SK-N-SH (cell line): ENCODE measurements around the gene LIM2. TPM values are rescaled to one million over a fixed set of nuclear protein-coding genes. Genes with fewer than 3 reads are reported as not detected.

Experiments
- CTCF ChIA-PET: fragments of 300-600, 350-600 bp; formaldehyde crosslinking; extraction: SDS; loops from one replicate; lab custom pipeline; 2021; lab: Yijun Ruan, JAX
- POLR2A ChIA-PET: fragments of 350-600 bp; sonication (Branson Sonifier 250); formaldehyde crosslinking; extraction: SDS; loops from one replicate; lab custom pipeline; 2020; ENCODE audit warnings: antibody characterized with exemption, inconsistent platforms; lab: Yijun Ruan, JAX
- DNase-seq: peaks from one replicate; pipeline ENCODE4 v3.0.0; 2012
- H2AFZ ChIP-seq: fragments of 200-600 bp; sonication (generic); 2 replicates; pipeline ENCODE4 v1.8.1; 2016; ENCODE audit warnings: antibody characterized with exemption, mild to moderate bottlenecking, low read depth
- H3F3A ChIP-seq: fragments of 200-600 bp; sonication (generic); replicated peaks from 2 replicates; pipeline ENCODE3; 2016; ENCODE audit warnings: antibody characterized with exemption, mild to moderate bottlenecking; ENCODE audit not compliant: insufficient read depth
- H3K27ac ChIP-seq, 2 experiments: fragments of 200-500 bp in 1 of 2; fragments of 200-600 bp in 1 of 2; sonication (Bioruptor generic) in 1 of 2; sonication (generic), shearing (Covaris generic) in 1 of 2; 2 replicates each; pipeline versions ENCODE4 v1.5.1 to v1.6.1; 2014 to 2016; ENCODE audit warnings: low read depth in 2 of 2, inconsistent platforms in 1 of 2, low read length in 1 of 2, mild to moderate bottlenecking in 1 of 2, mixed read lengths in 1 of 2
- H3K27me3 ChIP-seq: fragments of 200-600 bp; sonication (generic), shearing (Covaris generic); 2 replicates; pipeline ENCODE4 v1.6.1; 2016; ENCODE audit warnings: mixed run types; ENCODE audit not compliant: insufficient read depth
- H3K36me3 ChIP-seq, 2 experiments: fragments of 200-500 bp in 1 of 2; fragments of 200-600 bp in 1 of 2; sonication (Bioruptor generic) in 1 of 2; sonication (generic) in 1 of 2; replicated peaks in 1 of 2; 2 replicates each; pipeline versions ENCODE3 to v1.5.1; 2014 to 2016; ENCODE audit warnings: low read length in 1 of 2, mild to moderate bottlenecking in 1 of 2; ENCODE audit not compliant: insufficient read depth in 2 of 2, control insufficient read depth in 1 of 2
- H3K4me1 ChIP-seq, 2 experiments: fragments of 200-500 bp in 1 of 2; fragments of 200-600 bp in 1 of 2; sonication (Bioruptor generic) in 1 of 2; sonication (generic), shearing (Covaris generic) in 1 of 2; 2 replicates each; pipeline versions ENCODE4 v1.5.1 to v1.6.1; 2014 to 2016; ENCODE audit warnings: low read depth in 1 of 2, low read length in 1 of 2, mixed run types in 1 of 2; ENCODE audit not compliant: insufficient read depth in 2 of 2, control insufficient read depth in 1 of 2
- H3K4me2 ChIP-seq: fragments of 200-600 bp; sonication (generic), shearing (Covaris generic); 2 replicates; pipeline ENCODE4 v1.6.1; 2017; ENCODE audit warnings: mixed run types
- H3K4me3 ChIP-seq, 2 experiments: fragments of 200-500 bp in 1 of 2; fragments of 200-600 bp in 1 of 2; sonication (Bioruptor generic) in 1 of 2; sonication (generic), shearing (Covaris generic) in 1 of 2; 2 replicates each; pipeline versions ENCODE4 v1.5.1 to v1.8.1; 2014 to 2016; ENCODE audit warnings: low read depth in 2 of 2, inconsistent platforms in 1 of 2, low read length in 1 of 2, mild to moderate bottlenecking in 1 of 2, mixed read lengths in 1 of 2, moderate library complexity in 1 of 2
- H3K79me2 ChIP-seq: fragments of 200-600 bp; sonication (generic); 2 replicates; pipeline ENCODE4 v1.8.1; 2017; ENCODE audit warnings: mild to moderate bottlenecking; ENCODE audit not compliant: insufficient read depth
- H3K9ac ChIP-seq: fragments of 200-600 bp; sonication (generic); 2 replicates; pipeline ENCODE4 v1.6.1; 2017; ENCODE audit warnings: mixed run types
- H3K9me2 ChIP-seq: fragments of 200-600 bp; sonication (generic); 2 replicates; pipeline ENCODE4 v1.6.1; 2017; ENCODE audit warnings: mixed run types
- H3K9me3 ChIP-seq: fragments of 200-600 bp; sonication (generic); 2 replicates; pipeline ENCODE4 v1.6.1; 2017; ENCODE audit warnings: mixed run types, mild to moderate bottlenecking, moderate library complexity
- H4K20me1 ChIP-seq: fragments of 200-600 bp; sonication (generic); 2 replicates; pipeline ENCODE4 v1.6.1; 2017; ENCODE audit warnings: mild to moderate bottlenecking, mixed run types; ENCODE audit not compliant: insufficient read depth
- CHD2 ChIP-seq: fragments of 150-350 bp; IDR thresholded peaks from 2 replicates; pipeline ENCODE4 v1.6.1; 2018; ENCODE audit warnings: low read length; ENCODE audit not compliant: partially characterized antibody
- ELF1 ChIP-seq: IDR thresholded peaks from 2 replicates; pipeline ENCODE4 v1.4.0; 2012
- EZH2phosphoT487 ChIP-seq: fragments of 200-600 bp; sonication (generic); IDR thresholded peaks from 2 replicates; pipeline ENCODE4 v1.6.1; 2017; ENCODE audit warnings: low read depth, mixed run types, mild to moderate bottlenecking, antibody characterized with exemption, moderate library complexity, borderline replicate concordance
- FOXJ3 ChIP-seq: sonication (generic); formaldehyde crosslinking; IDR thresholded peaks from 2 replicates; pipeline ENCODE4 v1.5.1; 2020; ENCODE audit warnings: mild to moderate bottlenecking, missing genetic modification reagents
- GATA2 ChIP-seq: sonication (generic); formaldehyde crosslinking; IDR thresholded peaks from 2 replicates; pipeline ENCODE4 v1.5.0; 2020; ENCODE audit warnings: mild to moderate bottlenecking, missing genetic modification reagents
- JUND ChIP-seq: IDR thresholded peaks from 2 replicates; pipeline ENCODE4 v1.4.0; 2012
- MXI1 ChIP-seq: IDR thresholded peaks from 2 replicates; pipeline ENCODE4 v1.6.1; 2012; ENCODE audit warnings: mild to moderate bottlenecking, low read depth, low read length, improper control_type of control experiment
- NRF1 ChIP-seq: IDR thresholded peaks from 2 replicates; pipeline ENCODE4 v1.6.1; 2012; ENCODE audit warnings: low read depth, mild to moderate bottlenecking, low read length
- RAD21 ChIP-seq: IDR thresholded peaks from 2 replicates; pipeline ENCODE4 v1.6.1; 2012; ENCODE audit warnings: mild to moderate bottlenecking, low read length
- RCOR1 ChIP-seq: fragments of 150-350 bp; IDR thresholded peaks from 2 replicates; pipeline ENCODE4 v1.6.1; 2017; ENCODE audit warnings: antibody characterized with exemption, low read length
- REST ChIP-seq: IDR thresholded peaks from 2 replicates; pipeline ENCODE4 v1.6.1; 2012; ENCODE audit warnings: mild to moderate bottlenecking, low read depth, low read length, moderate library complexity
- RXRA ChIP-seq: IDR thresholded peaks from 2 replicates; pipeline ENCODE4 v1.4.0; 2012; ENCODE audit warnings: low read depth, mild to moderate bottlenecking, borderline replicate concordance
- SIN3A ChIP-seq: IDR thresholded peaks from 2 replicates; pipeline ENCODE4 v1.6.1; 2012; ENCODE audit warnings: low read depth, mild to moderate bottlenecking, low read length, moderate library complexity, borderline replicate concordance
- SMC3 ChIP-seq: IDR thresholded peaks from 2 replicates; pipeline ENCODE4 v1.6.1; 2012; ENCODE audit warnings: low read depth, low read length, improper control_type of control experiment
- TAF1 ChIP-seq: IDR thresholded peaks from 2 replicates; pipeline ENCODE4 v1.6.1; 2012; ENCODE audit warnings: low read depth, mild to moderate bottlenecking, low read length, moderate library complexity, borderline replicate concordance
- TCF12 ChIP-seq: IDR thresholded peaks from 2 replicates; pipeline ENCODE4 v1.4.0; 2012
- TEAD4 ChIP-seq: IDR thresholded peaks from 2 replicates; pipeline ENCODE4 v1.4.0; 2012; ENCODE audit warnings: mild to moderate bottlenecking, borderline replicate concordance; ENCODE audit not compliant: insufficient read depth
- YY1 ChIP-seq: IDR thresholded peaks from 2 replicates; pipeline ENCODE4 v1.4.0; 2012; ENCODE audit warnings: low read depth, mild to moderate bottlenecking
- ZBTB33 ChIP-seq: IDR thresholded peaks from 2 replicates; pipeline ENCODE4 v1.4.0; 2012; ENCODE audit warnings: low read depth, borderline replicate concordance
- WGBS: methylation state at CpG from one replicate; pipeline ENCODE4 v1.1.6; 2017; ENCODE audit warnings: low lambda C conversion rate; 5-methylcytosine and 5-hydroxymethylcytosine counted together
- polyA plus RNA-seq, 3 experiments: library from polyadenylated mRNA; depleted of rRNA; stranded (reverse); fragments of >200 nt; gene quantifications; 2 replicates each; pipeline ENCODE4 v1.2.3, GENCODE V29; 2012
- TF ChIP-seq, protein P1 (sequence below): fragments of 150-350 bp; IDR thresholded peaks from 2 replicates; pipeline ENCODE4 v1.6.1; 2017; ENCODE audit warnings: antibody characterized with exemption, low read length, low read depth, borderline replicate concordance

LIM2 gene
- polyA plus RNA-seq, 1 of the 3 experiments (the other 2 are of a cell fraction): not detected

DNA sequence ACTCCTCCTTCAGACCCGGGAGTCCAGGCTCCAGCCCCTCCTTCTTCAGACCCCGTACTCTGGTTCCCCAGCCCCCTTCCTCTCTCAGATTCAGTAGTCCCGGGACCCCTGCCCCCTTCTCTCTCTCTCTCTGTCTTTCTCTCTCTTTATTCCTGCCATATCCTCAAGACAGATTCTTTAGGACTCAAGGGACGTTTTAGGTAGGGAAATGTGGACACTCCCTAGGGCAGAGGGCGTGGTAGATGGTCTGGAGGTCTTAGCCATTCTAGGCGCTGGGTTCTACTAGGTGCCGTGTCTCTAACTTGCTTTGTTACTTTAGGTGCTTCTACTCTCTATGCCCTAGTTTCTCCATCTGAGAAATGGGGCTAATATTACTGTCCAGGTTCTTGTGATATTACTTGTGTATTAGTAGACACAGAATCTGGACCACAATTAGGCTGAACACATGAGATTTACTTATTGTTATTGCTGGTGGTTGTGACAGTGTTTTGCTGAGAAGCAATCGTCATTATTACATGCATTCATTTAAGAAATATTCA is 3.4 kb upstream of the LIM2 start:
- POLR2A ChIA-PET: no interaction called here

DNA sequence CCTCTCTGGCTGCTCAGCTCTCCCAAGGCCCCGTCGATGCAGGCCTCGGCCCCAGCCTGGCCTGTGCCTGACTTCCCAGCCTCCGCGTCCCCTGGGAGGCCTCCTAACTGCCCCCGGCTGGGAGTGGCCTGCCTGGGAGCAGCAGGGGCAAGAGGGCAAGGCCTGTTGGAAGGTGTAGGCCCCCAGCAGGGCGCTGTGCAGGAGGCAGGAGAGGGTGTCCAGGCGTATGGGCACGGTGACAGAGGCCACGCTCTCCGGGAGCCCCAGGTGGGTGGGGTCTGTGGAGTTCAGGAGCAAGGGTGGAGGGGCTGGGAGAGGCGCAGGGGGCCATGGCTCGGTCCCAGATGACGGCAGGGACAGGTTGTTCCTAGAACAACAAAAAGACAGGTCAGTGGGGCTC is 1.4 kb upstream of the LIM2 start:
- CTCF ChIA-PET: interaction anchor here (1.3 kb wide), 1 partner anchor 32 kb away, joined by 3 read pairs; no protein-coding TSS in a partner anchor
- no peaks in the 10 kb centered on the region for H3K36me3 ChIP-seq
- POLR2A ChIA-PET: no interaction called here
- no peaks in the 10 kb centered on the region for H3K79me2 ChIP-seq
- peaks cover 3 to 4% of the 10 kb centered on the region in 2 experiments; a peak in 1 of 4 replicates for H3K4me1 ChIP-seq
- no peaks in the 10 kb centered on the region for H3F3A ChIP-seq
- no peaks in the 10 kb centered on the region for H3K27me3 ChIP-seq
- no peak overlapping the region for H3K27ac ChIP-seq
- 67% methylated on average over 9 of the region's 14 CpGs for WGBS
- DNase-seq: no peak
- no peak overlapping the region for H3K4me3 ChIP-seq
- no peak for TF ChIP-seq GATA2
- TF ChIP-seq, protein P1, sequence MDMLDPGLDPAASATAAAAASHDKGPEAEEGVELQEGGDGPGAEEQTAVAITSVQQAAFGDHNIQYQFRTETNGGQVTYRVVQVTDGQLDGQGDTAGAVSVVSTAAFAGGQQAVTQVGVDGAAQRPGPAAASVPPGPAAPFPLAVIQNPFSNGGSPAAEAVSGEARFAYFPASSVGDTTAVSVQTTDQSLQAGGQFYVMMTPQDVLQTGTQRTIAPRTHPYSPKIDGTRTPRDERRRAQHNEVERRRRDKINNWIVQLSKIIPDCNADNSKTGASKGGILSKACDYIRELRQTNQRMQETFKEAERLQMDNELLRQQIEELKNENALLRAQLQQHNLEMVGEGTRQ: no peak
- TF ChIP-seq YY1: no peak
- TF ChIP-seq MXI1: no peak
- TF ChIP-seq TEAD4: no peak
- TF ChIP-seq REST: no peak
- TF ChIP-seq FOXJ3 (CRISPR knock-in tag): no peak
- no peak for TF ChIP-seq SMC3
- no peak for TF ChIP-seq RXRA
- no peak for TF ChIP-seq EZH2phosphoT487
- H3K4me2 ChIP-seq: no peak overlapping the region
- no peaks in the 10 kb centered on the region for H3K9me2 ChIP-seq
- no peaks in the 10 kb centered on the region for H3K9me3 ChIP-seq
- H4K20me1 ChIP-seq: no peaks in the 10 kb centered on the region
- no peak overlapping the region for H3K9ac ChIP-seq
- H2AFZ ChIP-seq: no peak overlapping the region

More for the DNA sequence above, 3.4 kb upstream of the LIM2 start:
- H3F3A ChIP-seq: no peaks in the 10 kb centered on the region
- no peak overlapping the region for H3K27ac ChIP-seq
- no peaks in the 10 kb centered on the region for H3K9me2 ChIP-seq
- WGBS: 70% methylated on average over 8 of the region's 8 CpGs
- no peak for DNase-seq
- H3K79me2 ChIP-seq: no peaks in the 10 kb centered on the region
- no peaks in the 10 kb centered on the region for H3K36me3 ChIP-seq
- no peaks in the 10 kb centered on the region for H3K27me3 ChIP-seq
- H3K4me1 ChIP-seq: peaks cover 8 to 9% of the 10 kb centered on the region in 2 experiments; a peak in 1 of 4 replicates
- no peak for TF ChIP-seq CHD2
- no peak for TF ChIP-seq RAD21
- no peak for TF ChIP-seq SIN3A
- no peak for TF ChIP-seq EZH2phosphoT487
- TF ChIP-seq ZBTB33: no peak
- TF ChIP-seq NRF1: no peak
- TF ChIP-seq ELF1: no peak
- TF ChIP-seq TAF1: no peak
- TF ChIP-seq TCF12: no peak
- TF ChIP-seq YY1: no peak
- TF ChIP-seq GATA2: no peak
- no peak for TF ChIP-seq JUND
- no peak for TF ChIP-seq RCOR1
- H3K4me3 ChIP-seq: no peak overlapping the region
- no peaks in the 10 kb centered on the region for H3K9me3 ChIP-seq
- CTCF ChIA-PET: interaction anchor here (0.7 kb wide), 1 partner anchor 31 kb away, joined by 3 read pairs; no protein-coding TSS in a partner anchor
- H4K20me1 ChIP-seq: no peaks in the 10 kb centered on the region
- H3K4me2 ChIP-seq: no peak overlapping the region
- H2AFZ ChIP-seq: 0 out of 2 replicates have a peak overlapping the region, but pooled peaks have one; percentile 46
- H3K9ac ChIP-seq: no peak overlapping the region
